Psoas muscle (tissue), 8 donors: Measurements from ENCODE around the gene ETV3L. TPM values are rescaled to one million over a fixed set of nuclear protein-coding genes. Genes with fewer than 3 reads are reported as not detected.

Experiments used
- ATAC-seq, 4 donors: fragments of 200-7000 bp; cut with Tn5 transposase; one replicate each; pipeline ENCODE4 v1.9.1; 2020; ENCODE audit warnings: moderate library complexity in 3 of 4, mild to moderate bottlenecking in 2 of 4
- DNase-seq, 2 donors: peaks; one replicate each; pipeline ENCODE4 v3.0.0-alpha.2; 2020
- H3K27ac ChIP-seq: fragments of 200-600 bp; one replicate; pipeline ENCODE4 v1.8.0; 2022
- H3K27me3 ChIP-seq, 3 donors: fragments of 200-600 bp in 1 of 3; one replicate each; pipeline versions ENCODE4 v1.6.1 to v1.8.0; 2013 to 2022; ENCODE audit warnings: low read length in 2 of 3, mild to moderate bottlenecking in 2 of 3, moderate library complexity in 1 of 3; ENCODE audit not compliant: insufficient read depth in 3 of 3
- H3K36me3 ChIP-seq, 2 donors: fragments of 200-600 bp in 1 of 2; one replicate each; pipeline versions ENCODE4 v1.6.1 to v1.8.0; 2013 to 2022; ENCODE audit warnings: low read depth in 1 of 2, mild to moderate bottlenecking in 1 of 2, moderate library complexity in 1 of 2; ENCODE audit not compliant: insufficient read depth in 1 of 2
- H3K4me1 ChIP-seq: fragments of 200-600 bp; one replicate; pipeline ENCODE4 v1.8.0; 2022
- H3K4me3 ChIP-seq: fragments of 200-600 bp; one replicate; pipeline ENCODE4 v1.8.0; 2022; ENCODE audit warnings: mild to moderate bottlenecking
- H3K9me3 ChIP-seq: fragments of 200-600 bp; one replicate; pipeline ENCODE4 v1.8.0; 2022
- CTCF ChIP-seq: fragments of 200-600 bp; IDR thresholded peaks from one replicate; pipeline ENCODE4 v1.8.0; 2022; ENCODE audit warnings: antibody characterized with exemption
- WGBS, 3 donors: extraction: QIAGEN DNeasy Blood & Tissue Kit; methylation state at CpG; one replicate each; pipeline versions ENCODE4 v1.1.6 to v1.1.7; 2013; 5-methylcytosine and 5-hydroxymethylcytosine counted together
- intact Hi-C, 2 donors: fragments of 100-400 bp; cut with DNase I; formaldehyde crosslinking; loops; one replicate each; pipeline versions ENCODE4 v1.11.0 to v1.14.2; 2022
- long read RNA-seq, 2 donors: library from polyadenylated mRNA; unstranded; transcript quantifications; one replicate each; pipeline ENCODE4 v2.0.0, GENCODE V29; 2021
- polyA plus RNA-seq, 3 donors: library from polyadenylated mRNA; stranded (reverse); fragments of 200-250 nt; gene quantifications; one replicate each; pipeline ENCODE4 v1.2.3, GENCODE V29; 2013
- total RNA-seq, 4 donors: library from RNA; stranded (reverse); fragmentation: NEBNext Ultra II Directional in 2 of 4; extraction: Animal tissue kit (Norgen Biotek cat#: 25700) in 2 of 4; gene quantifications; one replicate each; pipeline versions ENCODE4 v1.2.1 to v1.2.4, GENCODE V29; 2021 to 2023
- donor health status: healthy with polysubstance abuse.
- donor health status: DM: no; HTN: no; CAD: no; lungs with moderate emphysema.
- donor health status: Bipolar disorder and iron deficiency.
- donor health status: healthy.
- donor health status: DM: yes; HTN: yes; CAD: no.
- donor health status: DM: no; HTN: no; CAD: no.
- donor health status: DM: no; HTN: no; CAD: no.
- donor health status: DM: yes; HTN: yes; CAD: no.

Gene ETV3L
- total RNA-seq (not detected), polyA plus RNA-seq (not detected)
- long read RNA-seq, donor 1: 0 reads
- long read RNA-seq, donor 2: 0 reads

- intact Hi-C loops: no loop called here
- H3K27ac ChIP-seq: no peak within 1 kb of the TSS
- DNase-seq (no peak), ATAC-seq (no peak)
- no peaks in the 10 kb centered on the region for H3K4me1 ChIP-seq
- H3K9me3 ChIP-seq: no peaks in the 10 kb centered on the region
- 43 to 63% (median 58%) methylated on average over 3 of the region's 3 CpGs for WGBS, 3 donors
- no peaks in the 10 kb centered on the region for H3K36me3 ChIP-seq
- no peak within 1 kb of the TSS for H3K4me3 ChIP-seq
- H3K27me3 ChIP-seq: peaks cover 0 to 3% (median 0%) of the 10 kb centered on the region in 3 donors
- TF ChIP-seq CTCF: no peak
Measured at GRCh38 chr1:157099633-157100009, at the start of gene ETV3L. Gene ETV3L, minus strand, starts transcription at chr1:157099808. Its CDS starts 285 bp downstream, at chr1:157099523.

GRCh38 chr1:157147906-157148700, 48.5 kb upstream of the ETV3L start:
- Histone ChIP-seq H3K4me3 (no peak overlapping the region), H3K9me3 (no peaks in the 10 kb centered on the region), H3K27ac (no peak overlapping the region), H3K36me3 (no peaks in the 10 kb centered on the region), H3K4me1 (no peaks in the 10 kb centered on the region), H3K27me3 (no peaks in the 10 kb centered on the region)
- TF ChIP-seq CTCF: no peak
- no peak for DNase-seq
- 54 to 61% (median 54%) methylated on average over 10 of the region's 10 CpGs for WGBS, 3 donors
- ATAC-seq: no peak
- intact Hi-C loops: no loop called here

- H3K36me3 ChIP-seq: no peaks in the 10 kb centered on the region
- 85 to 91% (median 89%) methylated on average over 1 of the region's 1 CpG for WGBS, 3 donors
- H3K27ac ChIP-seq: no peak overlapping the region
- intact Hi-C loops: no loop called here
- no peaks in the 10 kb centered on the region for H3K4me1 ChIP-seq
- ATAC-seq (no peak), DNase-seq (no peak)
- no peak for TF ChIP-seq CTCF
- H3K9me3 ChIP-seq: no peaks in the 10 kb centered on the region
- H3K27me3 ChIP-seq: no peaks in the 10 kb centered on the region
- H3K4me3 ChIP-seq: no peak overlapping the region
Measured at GRCh38 chr1:157147037-157147436, 47.4 kb upstream of the ETV3L start.

- intact Hi-C loops: no loop called here
- no peak for ATAC-seq
- 71 to 73% (median 73%) methylated on average over 3 of the region's 3 CpGs for WGBS, 3 donors
- no peaks in the 10 kb centered on the region for H3K4me1 ChIP-seq
- H3K27me3 ChIP-seq: no peaks in the 10 kb centered on the region
- H3K36me3 ChIP-seq: no peaks in the 10 kb centered on the region
- no peak overlapping the region for H3K4me3 ChIP-seq
- no peak for TF ChIP-seq CTCF
- DNase-seq: no peak
- no peaks in the 10 kb centered on the region for H3K9me3 ChIP-seq
- no peak overlapping the region for H3K27ac ChIP-seq
Measured at GRCh38 chr1:157146244-157146643, 46.6 kb upstream of the ETV3L start.

GRCh38 chr1:157145076-157145475, 45.5 kb upstream of the ETV3L start:
- H3K9me3 ChIP-seq: no peaks in the 10 kb centered on the region
- H3K27me3 ChIP-seq: no peaks in the 10 kb centered on the region
- no peak overlapping the region for H3K27ac ChIP-seq
- ATAC-seq (no peak), DNase-seq (no peak)
- H3K36me3 ChIP-seq: no peaks in the 10 kb centered on the region
- H3K4me3 ChIP-seq: no peak overlapping the region
- H3K4me1 ChIP-seq: no peaks in the 10 kb centered on the region
- 84 to 100% (median 97%) methylated on average over 1 of the region's 1 CpG for WGBS, 3 donors
- intact Hi-C loops: no loop called here
- TF ChIP-seq CTCF: no peak
